GM21515 (cell line): Measurements from ENCODE around the gene RET.
A peak's percentile ranks its signal among the peaks of the same experiment; 100 is the strongest.
"Not testable (repeated sequence)": the region's sequence is repeated elsewhere in the genome, so short reads cannot be mapped to it uniquely, and the experiment has no call there.

Source experiments
- ATAC-seq: cut with Tn5 transposase; IDR thresholded peaks from one replicate; pipeline ENCODE4 v1.9.1; 2021; ENCODE audit not compliant: unreplicated experiment

The RET gene

GRCh38 chr10:43077421-43078171 is 727 bp downstream of the RET start:
- ATAC-seq: no peak

GRCh38 chr10:43078175-43078985 is 1.5 kb downstream of the RET start:
- ATAC-seq: no peak

GRCh38 chr10:43078986-43079273 is 2.1 kb downstream of the RET start:
- no peak for ATAC-seq

- no peak for ATAC-seq
Measured at GRCh38 chr10:43079856-43080255, 3.0 kb downstream of the RET start.

- ATAC-seq: no peak
Measured at GRCh38 chr10:43082087-43082486, 5.2 kb downstream of the RET start.

- no peak for ATAC-seq
Measured at GRCh38 chr10:43082746-43083145, 5.9 kb downstream of the RET start.

GRCh38 chr10:43083764-43084163 is 6.9 kb downstream of the RET start:
- ATAC-seq: no peak

GRCh38 chr10:43084812-43085211 is 7.9 kb downstream of the RET start:
- no peak for ATAC-seq

GRCh38 chr10:43086321-43086942 is 9.6 kb downstream of the RET start:
- ATAC-seq: no peak

- no peak for ATAC-seq
Measured at GRCh38 chr10:43089519-43089918, 12.7 kb downstream of the RET start.

- ATAC-seq: no peak
Measured at GRCh38 chr10:43090188-43090587, 13.3 kb downstream of the RET start.

- ATAC-seq: no peak
Measured at GRCh38 chr10:43090664-43091063, 13.8 kb downstream of the RET start.

- no peak for ATAC-seq
Measured at GRCh38 chr10:43091846-43092245, 15.0 kb downstream of the RET start.

GRCh38 chr10:43093423-43094076 is 16.7 kb downstream of the RET start:
- ATAC-seq: no peak

GRCh38 chr10:43094085-43094484 is 17.2 kb downstream of the RET start:
- ATAC-seq: no peak

- not testable (repeated sequence) for ATAC-seq
Measured at GRCh38 chr10:43099339-43099738, 22.5 kb downstream of the RET start.

GRCh38 chr10:43099928-43100327 is 23.1 kb downstream of the RET start:
- ATAC-seq: no peak

- ATAC-seq: no peak
Measured at GRCh38 chr10:43100366-43100765, 23.5 kb downstream of the RET start.

- no peak for ATAC-seq
Measured at GRCh38 chr10:43102063-43102828, 25.4 kb downstream of the RET start.

- peak; percentile 80 for ATAC-seq
Measured at GRCh38 chr10:43105102-43105955, 28.5 kb downstream of the RET start.
